IMR-90 (cell line): ENCODE measurements around the gene PDGFD. TPM values are rescaled to one million over a fixed set of nuclear protein-coding genes. Genes with fewer than 3 reads are reported as not detected.

Experiments used
- ATAC-seq: fragments of 200-7000 bp; cut with Tn5 transposase; 2 replicates; pipeline ENCODE4 v1.9.1; 2020; ENCODE audit warnings: low read depth, mild to moderate bottlenecking, moderate library complexity
- BruUV-seq: library from RNA; stranded (reverse); fragments of 400-500 nt; replicated peaks from 2 replicates; lab custom pipeline; 2021; lab: Mats Ljungman, UMichigan
- CTCF ChIA-PET: fragments of 300-600 bp; formaldehyde crosslinking; extraction: SDS; loops from one replicate; lab custom pipeline; 2021; ENCODE audit warnings: antibody characterized with exemption; lab: Yijun Ruan, JAX
- POLR2A ChIA-PET: fragments of 300-600 bp; sonication (Branson Sonifier 250); formaldehyde crosslinking; loops from one replicate; lab custom pipeline; 2022; ENCODE audit warnings: antibody characterized with exemption; ENCODE audit not compliant: unreplicated experiment; lab: Charles Lee
- DNase-seq: peaks from one replicate; pipeline ENCODE4 v3.0.0; 2013
- H2AFZ ChIP-seq: replicated peaks from 2 replicates; pipeline ENCODE3; 2013; ENCODE audit warnings: low read length, mild to moderate bottlenecking; ENCODE audit not compliant: poor library complexity
- H2AK5ac ChIP-seq: 2 replicates; pipeline ENCODE4 v1.6.1; 2013; ENCODE audit warnings: low read depth, low read length, inconsistent platforms
- H2AK9ac ChIP-seq: replicated peaks from 2 replicates; pipeline ENCODE3; 2013; ENCODE audit warnings: mild to moderate bottlenecking, low read depth, low read length, moderate library complexity; ENCODE audit not compliant: poor library complexity
- H2BK120ac ChIP-seq: 2 replicates; pipeline ENCODE4 v1.6.1; 2013; ENCODE audit warnings: low read depth, low read length, inconsistent platforms
- H2BK15ac ChIP-seq: 3 replicates; pipeline ENCODE4 v1.6.1; 2013; ENCODE audit warnings: low read depth, low read length, inconsistent platforms
- H2BK20ac ChIP-seq: 2 replicates; pipeline ENCODE4 v1.6.1; 2013; ENCODE audit warnings: low read depth, mild to moderate bottlenecking, inconsistent platforms, low read length, moderate library complexity
- H2BK5ac ChIP-seq: 2 replicates; pipeline ENCODE4 v1.6.1; 2013; ENCODE audit warnings: mild to moderate bottlenecking, low read depth, low read length, inconsistent platforms; ENCODE audit not compliant: poor library complexity, severe bottlenecking
- H3K14ac ChIP-seq: replicated peaks from 2 replicates; pipeline ENCODE4 v1.6.1; 2013; ENCODE audit warnings: low read depth, low read length, inconsistent platforms
- H3K18ac ChIP-seq: 2 replicates; pipeline ENCODE4 v1.6.1; 2013; ENCODE audit warnings: low read depth, low read length, control low read depth
- H3K23ac ChIP-seq: 2 replicates; pipeline ENCODE4 v1.6.1; 2013; ENCODE audit warnings: low read depth, low read length, inconsistent platforms
- H3K27ac ChIP-seq: 2 replicates; pipeline ENCODE4 v1.5.1; 2013; ENCODE audit warnings: mild to moderate bottlenecking, control low read depth, low read length; ENCODE audit not compliant: insufficient read depth
- H3K27me3 ChIP-seq: 2 replicates; pipeline ENCODE4 v1.6.1; 2013; ENCODE audit warnings: low read length; ENCODE audit not compliant: control insufficient read depth, insufficient read depth
- H3K36me3 ChIP-seq: 2 replicates; pipeline ENCODE4 v1.6.1; 2013; ENCODE audit warnings: low read length, mixed read lengths; ENCODE audit not compliant: control insufficient read depth, insufficient read depth
- H3K4ac ChIP-seq: 2 replicates; pipeline ENCODE4 v1.6.1; 2013; ENCODE audit warnings: low read depth, low read length, inconsistent platforms
- H3K4me1 ChIP-seq: 2 replicates; pipeline ENCODE4 v1.6.1; 2013; ENCODE audit warnings: low read length, mixed read lengths; ENCODE audit not compliant: control insufficient read depth, insufficient read depth
- H3K4me2 ChIP-seq: 2 replicates; pipeline ENCODE4 v1.6.1; 2013; ENCODE audit warnings: low read depth, mild to moderate bottlenecking, control low read depth, low read length, moderate library complexity
- H3K4me3 ChIP-seq: 2 replicates; pipeline ENCODE4 v1.5.1; 2013; ENCODE audit warnings: low read depth, mild to moderate bottlenecking, control low read depth, low read length, moderate library complexity; ENCODE audit not compliant: insufficient read depth
- H3K56ac ChIP-seq: 2 replicates; pipeline ENCODE4 v1.6.1; 2013; ENCODE audit warnings: low read length, inconsistent platforms; ENCODE audit not compliant: insufficient read depth; ENCODE audit errors: extremely low read depth
- H3K79me1 ChIP-seq, 2 experiments: 2 replicates each; pipeline ENCODE4 v1.6.1; 2013; ENCODE audit warnings: low read length in 2 of 2, inconsistent platforms in 1 of 2, low read depth in 1 of 2
- H3K9ac ChIP-seq: 2 replicates; pipeline ENCODE4 v1.6.1; 2013; ENCODE audit warnings: low read depth, low read length, control low read depth
- H3K9me1 ChIP-seq: 2 replicates; pipeline ENCODE4 v1.6.1; 2013; ENCODE audit warnings: low read length, inconsistent platforms; ENCODE audit not compliant: insufficient read depth
- H3K9me3 ChIP-seq: 2 replicates; pipeline ENCODE4 v1.6.1; 2013; ENCODE audit warnings: low read length; ENCODE audit not compliant: control insufficient read depth, insufficient read depth
- H4K20me1 ChIP-seq: 2 replicates; pipeline ENCODE4 v1.6.1; 2013; ENCODE audit warnings: low read length, inconsistent platforms; ENCODE audit not compliant: insufficient read depth
- H4K5ac ChIP-seq: 2 replicates; pipeline ENCODE4 v1.6.1; 2013; ENCODE audit warnings: mild to moderate bottlenecking, low read depth, low read length, control low read depth
- H4K8ac ChIP-seq, 2 experiments: 2 replicates each; pipeline ENCODE4 v1.6.1; 2013; ENCODE audit warnings: low read depth in 2 of 2, low read length in 2 of 2, control low read depth in 1 of 2, inconsistent platforms in 1 of 2
- H4K91ac ChIP-seq: 2 replicates; pipeline ENCODE4 v1.6.1; 2013; ENCODE audit warnings: low read depth, low read length, inconsistent platforms; ENCODE audit not compliant: insufficient read depth
- CHD1 ChIP-seq: IDR thresholded peaks from 2 replicates; pipeline ENCODE4 v1.6.1; 2012; ENCODE audit warnings: low read depth, low read length, improper control_type of control experiment
- POLR2A ChIP-seq: IDR thresholded peaks from 2 replicates; pipeline ENCODE4 v1.6.1; 2012; ENCODE audit warnings: mild to moderate bottlenecking, low read depth, low read length
- WGBS, 2 experiments: methylation state at CpG; one replicate each; pipeline versions ENCODE4 v1.1.5 to v1.1.7; 2013; ENCODE audit warnings: missing lambda C conversion rate in 2 of 2; ENCODE audit not compliant: insufficient read length in 1 of 2; ENCODE audit errors: extremely low coverage in 2 of 2; 5-methylcytosine and 5-hydroxymethylcytosine counted together
- dilution Hi-C: fragments of 300-500 bp; cut with HindIII; formaldehyde crosslinking; loops from one replicate; pipeline ENCODE4 v1.14.3; 2018; ENCODE audit warnings: low sequenced_read_pairs; ENCODE audit not compliant: unreplicated experiment
- in situ Hi-C: fragments of 300-500 bp; cut with MboI; formaldehyde crosslinking; loops from 3 replicates; pipeline ENCODE4 v1.14.3; 2019; ENCODE audit warnings: low sequenced_read_pairs, inconsistent platforms, mixed read lengths
- intact Hi-C: fragments of 100-400 bp; cut with micrococcal nuclease; formaldehyde crosslinking; loops from 2 replicates; pipeline ENCODE4 v1.10.0; 2022
- polyA plus RNA-seq, 3 experiments: library from polyadenylated mRNA; depleted of rRNA; stranded (reverse); fragments of >200 nt; gene quantifications; 2 replicates each; pipeline ENCODE4 v1.2.3, GENCODE V29; 2012; ENCODE audit warnings: low replicate concordance in 1 of 3
- total RNA-seq: library from RNA; depleted of rRNA; stranded (reverse); fragments of >200 nt; gene quantifications from 2 replicates; pipeline ENCODE4 v1.2.3, GENCODE V29; 2012
- TF ChIP-seq, protein P1 (sequence below): fragments of 150-350 bp; IDR thresholded peaks from 2 replicates; pipeline ENCODE4 v1.6.1; 2016; ENCODE audit warnings: low read depth, mild to moderate bottlenecking, low read length, moderate library complexity, borderline replicate concordance
- TF ChIP-seq, protein P2 (sequence below): conservative IDR thresholded peaks from 2 replicates; pipeline ENCODE4 v1.5.1; 2012; ENCODE audit warnings: mild to moderate bottlenecking, low read depth, low read length, improper control_type of control experiment

Gene PDGFD
- total and polyA plus RNA-seq, 2 of the 4 experiments (the other 2 are of a cell fraction): 2.1 to 3.0 TPM

DNA sequence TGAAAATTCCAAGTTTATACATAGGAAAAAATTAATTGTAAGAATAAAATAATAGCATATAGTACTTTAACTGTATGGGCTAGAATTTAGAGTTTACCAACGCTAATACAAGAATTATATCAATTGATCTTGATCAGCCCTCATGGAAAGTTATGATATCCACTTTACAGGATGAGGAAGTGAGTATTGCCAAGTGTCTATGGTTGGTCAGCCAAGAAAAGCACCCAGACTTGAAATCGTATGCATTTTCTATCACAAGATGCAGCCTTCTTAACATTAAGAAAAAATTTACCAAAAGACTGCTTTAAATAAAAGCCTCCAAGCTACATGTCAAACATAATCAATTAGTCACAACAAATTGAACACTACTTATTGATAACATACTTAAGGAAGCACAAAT, 74.5 kb downstream of the PDGFD start:
- POLR2A ChIA-PET: no interaction called here
- Histone ChIP-seq H3K9ac (no peak overlapping the region), H3K9me1 (no peaks in the 10 kb centered on the region), H3K56ac (no peak overlapping the region), H3K18ac (no peak overlapping the region), H2BK20ac (no peak overlapping the region), H2BK5ac (no peak overlapping the region), H2AFZ (no peak overlapping the region), H4K91ac (no peak overlapping the region), H3K9me3 (no peaks in the 10 kb centered on the region), H4K20me1 (no peaks in the 10 kb centered on the region), H4K8ac (no peak overlapping the region), H3K27me3 (no peaks in the 10 kb centered on the region), H3K14ac (no peak overlapping the region), H3K27ac (no peak overlapping the region), H2AK5ac (no peak overlapping the region), H4K5ac (no peak overlapping the region), H3K23ac (no peak overlapping the region), H3K79me1 (no peaks in the 10 kb centered on the region), H2BK120ac (no peak overlapping the region), H2BK15ac (no peak overlapping the region), H3K4ac (no peak overlapping the region), H3K4me1 (peaks cover 14% of the 10 kb centered on the region), H3K4me2 (no peak overlapping the region), H3K4me3 (no peak overlapping the region), H3K36me3 (no peaks in the 10 kb centered on the region), H2AK9ac (no peak overlapping the region)
- no peak for ATAC-seq
- no peak for TF ChIP-seq CHD1
- TF ChIP-seq, protein P1, sequence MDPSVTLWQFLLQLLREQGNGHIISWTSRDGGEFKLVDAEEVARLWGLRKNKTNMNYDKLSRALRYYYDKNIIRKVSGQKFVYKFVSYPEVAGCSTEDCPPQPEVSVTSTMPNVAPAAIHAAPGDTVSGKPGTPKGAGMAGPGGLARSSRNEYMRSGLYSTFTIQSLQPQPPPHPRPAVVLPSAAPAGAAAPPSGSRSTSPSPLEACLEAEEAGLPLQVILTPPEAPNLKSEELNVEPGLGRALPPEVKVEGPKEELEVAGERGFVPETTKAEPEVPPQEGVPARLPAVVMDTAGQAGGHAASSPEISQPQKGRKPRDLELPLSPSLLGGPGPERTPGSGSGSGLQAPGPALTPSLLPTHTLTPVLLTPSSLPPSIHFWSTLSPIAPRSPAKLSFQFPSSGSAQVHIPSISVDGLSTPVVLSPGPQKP: no peak
- TF ChIP-seq POLR2A: no peak
- TF ChIP-seq, protein P2, sequence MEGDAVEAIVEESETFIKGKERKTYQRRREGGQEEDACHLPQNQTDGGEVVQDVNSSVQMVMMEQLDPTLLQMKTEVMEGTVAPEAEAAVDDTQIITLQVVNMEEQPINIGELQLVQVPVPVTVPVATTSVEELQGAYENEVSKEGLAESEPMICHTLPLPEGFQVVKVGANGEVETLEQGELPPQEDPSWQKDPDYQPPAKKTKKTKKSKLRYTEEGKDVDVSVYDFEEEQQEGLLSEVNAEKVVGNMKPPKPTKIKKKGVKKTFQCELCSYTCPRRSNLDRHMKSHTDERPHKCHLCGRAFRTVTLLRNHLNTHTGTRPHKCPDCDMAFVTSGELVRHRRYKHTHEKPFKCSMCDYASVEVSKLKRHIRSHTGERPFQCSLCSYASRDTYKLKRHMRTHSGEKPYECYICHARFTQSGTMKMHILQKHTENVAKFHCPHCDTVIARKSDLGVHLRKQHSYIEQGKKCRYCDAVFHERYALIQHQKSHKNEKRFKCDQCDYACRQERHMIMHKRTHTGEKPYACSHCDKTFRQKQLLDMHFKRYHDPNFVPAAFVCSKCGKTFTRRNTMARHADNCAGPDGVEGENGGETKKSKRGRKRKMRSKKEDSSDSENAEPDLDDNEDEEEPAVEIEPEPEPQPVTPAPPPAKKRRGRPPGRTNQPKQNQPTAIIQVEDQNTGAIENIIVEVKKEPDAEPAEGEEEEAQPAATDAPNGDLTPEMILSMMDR: no peak
- no TSS peak for BruUV-seq
- no CpG with 5 or more reads among the region's 2 CpGs for WGBS, 2 experiments
- no peak for DNase-seq
- dilution Hi-C loops: no loop called here
- in situ Hi-C loops: no loop called here
- CTCF ChIA-PET: no interaction called here
- intact Hi-C loops: no loop called here
